MM.1S (cell line): ENCODE results near the gene WDR1.

Experiments used
- DNase-seq: peaks from one replicate; pipeline ENCODE4 v3.0.0-alpha.2; 2015
- H2AFZ ChIP-seq: fragments of 300-600 bp; sonication (generic); 2 replicates; pipeline ENCODE4 v1.6.0; 2016; ENCODE audit warnings: antibody characterized with exemption, low read length
- H3F3A ChIP-seq: fragments of 300-600 bp; sonication (generic); 2 replicates; pipeline ENCODE4 v1.6.1; 2016; ENCODE audit warnings: mild to moderate bottlenecking, antibody characterized with exemption, low read length, moderate library complexity, mixed read lengths; ENCODE audit not compliant: insufficient read depth
- H3K27ac ChIP-seq: fragments of 300-600 bp; sonication (generic); 2 replicates; pipeline ENCODE4 v1.5.1; 2016; ENCODE audit warnings: mild to moderate bottlenecking, low read length
- H3K27me3 ChIP-seq: fragments of 300-600 bp; sonication (generic); replicated peaks from 2 replicates; pipeline ENCODE4 v1.6.0; 2016; ENCODE audit warnings: low read length; ENCODE audit not compliant: insufficient read depth
- H3K36me3 ChIP-seq: fragments of 300-600 bp; sonication (generic); replicated peaks from 2 replicates; pipeline ENCODE4 v1.6.1; 2016; ENCODE audit warnings: mild to moderate bottlenecking, low read length, mixed read lengths; ENCODE audit not compliant: insufficient read depth
- H3K4me1 ChIP-seq: fragments of 300-600 bp; sonication (generic); 2 replicates; pipeline ENCODE4 v1.6.1; 2016; ENCODE audit warnings: low read length, mixed read lengths
- H3K4me2 ChIP-seq: fragments of 300-600 bp; sonication (generic); 2 replicates; pipeline ENCODE4 v1.6.0; 2016; ENCODE audit warnings: low read depth, low read length
- H3K4me3 ChIP-seq: fragments of 300-600 bp; sonication (generic); 2 replicates; pipeline ENCODE4 v1.5.1; 2016; ENCODE audit warnings: low read length, mixed read lengths
- H3K79me2 ChIP-seq: fragments of 300-600 bp; sonication (generic); 2 replicates; pipeline ENCODE4 v1.6.1; 2016; ENCODE audit warnings: mixed run types, low read length, mixed read lengths
- H3K9ac ChIP-seq: fragments of 300-600 bp; sonication (generic); 2 replicates; pipeline ENCODE4 v1.6.1; 2016; ENCODE audit warnings: low read length, mixed read lengths
- H3K9me2 ChIP-seq: fragments of 300-600 bp; sonication (generic); replicated peaks from 2 replicates; pipeline ENCODE4 v1.6.1; 2016; ENCODE audit warnings: mild to moderate bottlenecking, low read length, mixed read lengths; ENCODE audit not compliant: insufficient read depth
- H3K9me3 ChIP-seq: fragments of 300-600 bp; sonication (generic); replicated peaks from 2 replicates; pipeline ENCODE4 v1.6.1; 2016; ENCODE audit warnings: mild to moderate bottlenecking, low read length, mixed read lengths; ENCODE audit not compliant: insufficient read depth
- H4K20me1 ChIP-seq: fragments of 300-600 bp; sonication (generic); 2 replicates; pipeline ENCODE4 v1.6.1; 2016; ENCODE audit warnings: mild to moderate bottlenecking, low read length, moderate library complexity, mixed read lengths; ENCODE audit not compliant: insufficient read depth
- CTCF ChIP-seq: fragments of 300-600 bp; sonication (generic); IDR thresholded peaks from 2 replicates; pipeline ENCODE4 v1.5.1; 2016; ENCODE audit warnings: antibody characterized with exemption, low read length, mixed read lengths
- EZH2 ChIP-seq: fragments of 300-600 bp; sonication (generic); optimal IDR thresholded peaks from 2 replicates; pipeline ENCODE3; 2017; ENCODE audit warnings: low read depth, mild to moderate bottlenecking, antibody characterized with exemption, low read length, mixed read lengths
- EZH2phosphoT487 ChIP-seq: fragments of 300-600 bp; sonication (generic); IDR thresholded peaks from 2 replicates; pipeline ENCODE4 v1.6.1; 2018; ENCODE audit warnings: antibody characterized with exemption, low read length

The WDR1 gene

GRCh38 chr4:10066670-10067651, 49.6 kb downstream of the WDR1 start:
- Histone ChIP-seq H4K20me1 (no peaks in the 10 kb centered on the region), H3K9ac (no peak overlapping the region), H3K36me3 (no peaks in the 10 kb centered on the region), H3K4me1 (no peaks in the 10 kb centered on the region), H3K9me2 (no peaks in the 10 kb centered on the region), H3K79me2 (no peaks in the 10 kb centered on the region), H3F3A (no peaks in the 10 kb centered on the region), H3K4me3 (no peak overlapping the region), H3K27me3 (no peaks in the 10 kb centered on the region), H2AFZ (no peak overlapping the region), H3K9me3 (no peaks in the 10 kb centered on the region), H3K27ac (no peak overlapping the region), H3K4me2 (no peak overlapping the region)
- DNase-seq, result no peak
- TF ChIP-seq CTCF (no peak), EZH2 (no peak), EZH2phosphoT487 (no peak)

- Histone ChIP-seq H3F3A (no peaks in the 10 kb centered on the region), H4K20me1 (no peaks in the 10 kb centered on the region), H2AFZ (no peak overlapping the region), H3K27ac (no peak overlapping the region), H3K9me2 (no peaks in the 10 kb centered on the region), H3K9ac (no peak overlapping the region), H3K27me3 (no peaks in the 10 kb centered on the region), H3K79me2 (no peaks in the 10 kb centered on the region), H3K4me1 (no peaks in the 10 kb centered on the region), H3K36me3 (no peaks in the 10 kb centered on the region), H3K4me2 (no peak overlapping the region), H3K4me3 (no peak overlapping the region), H3K9me3 (no peaks in the 10 kb centered on the region)
- TF ChIP-seq EZH2, result no peak
- no peak for TF ChIP-seq CTCF
- no peak for TF ChIP-seq EZH2phosphoT487
- no peak for DNase-seq
Observed at GRCh38 chr4:10066206-10066605, 50.4 kb downstream of the WDR1 start.

GRCh38 chr4:10063544-10064300, 52.9 kb downstream of the WDR1 start:
- Histone ChIP-seq H3K79me2 (no peaks in the 10 kb centered on the region), H4K20me1 (no peaks in the 10 kb centered on the region), H3F3A (no peaks in the 10 kb centered on the region), H3K27ac (no peak overlapping the region), H3K36me3 (no peaks in the 10 kb centered on the region), H3K9me2 (no peaks in the 10 kb centered on the region), H3K27me3 (no peaks in the 10 kb centered on the region), H3K9me3 (no peaks in the 10 kb centered on the region), H3K4me1 (no peaks in the 10 kb centered on the region), H3K4me3 (no peak overlapping the region), H3K4me2 (no peak overlapping the region), H3K9ac (no peak overlapping the region), H2AFZ (no peak overlapping the region)
- DNase-seq, result no peak
- no peak for TF ChIP-seq EZH2phosphoT487
- TF ChIP-seq EZH2, result no peak
- TF ChIP-seq CTCF, result no peak
